ENCODE measurements around the gene APBA2.

- TF ChIP-seq CTCF (IDR thresholded peaks at IDR 0.05; ENCODE audit: low read depth, low read length) (no peak), EZH2phosphoT487 (IDR thresholded peaks at IDR 0.05; ENCODE audit: low read depth) (no peak)
Observed at GRCh38 chr15:28915935-28916334, 30.2 kb downstream of the APBA2 start.
